ENCODE data around the gene PRDM15.

- TF ChIP-seq POLR2A (IDR thresholded peaks at IDR 0.05) (no peak), POLR2AphosphoS5 (IDR thresholded peaks at IDR 0.05) (no peak)
- TF ChIP-seq, protein P1, sequence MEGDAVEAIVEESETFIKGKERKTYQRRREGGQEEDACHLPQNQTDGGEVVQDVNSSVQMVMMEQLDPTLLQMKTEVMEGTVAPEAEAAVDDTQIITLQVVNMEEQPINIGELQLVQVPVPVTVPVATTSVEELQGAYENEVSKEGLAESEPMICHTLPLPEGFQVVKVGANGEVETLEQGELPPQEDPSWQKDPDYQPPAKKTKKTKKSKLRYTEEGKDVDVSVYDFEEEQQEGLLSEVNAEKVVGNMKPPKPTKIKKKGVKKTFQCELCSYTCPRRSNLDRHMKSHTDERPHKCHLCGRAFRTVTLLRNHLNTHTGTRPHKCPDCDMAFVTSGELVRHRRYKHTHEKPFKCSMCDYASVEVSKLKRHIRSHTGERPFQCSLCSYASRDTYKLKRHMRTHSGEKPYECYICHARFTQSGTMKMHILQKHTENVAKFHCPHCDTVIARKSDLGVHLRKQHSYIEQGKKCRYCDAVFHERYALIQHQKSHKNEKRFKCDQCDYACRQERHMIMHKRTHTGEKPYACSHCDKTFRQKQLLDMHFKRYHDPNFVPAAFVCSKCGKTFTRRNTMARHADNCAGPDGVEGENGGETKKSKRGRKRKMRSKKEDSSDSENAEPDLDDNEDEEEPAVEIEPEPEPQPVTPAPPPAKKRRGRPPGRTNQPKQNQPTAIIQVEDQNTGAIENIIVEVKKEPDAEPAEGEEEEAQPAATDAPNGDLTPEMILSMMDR (IDR thresholded peaks at IDR 0.05), result no peak
These were observed 98.1 kb downstream of the PRDM15 start for GRCh38 chr21:41781050-41781410.

Measured in stomach (tissue), 4 donors.